HG02981 (cell line): Measurements from ENCODE around the gene NT5C1A.

ENCODE experiments used
- ATAC-seq: cut with Tn5 transposase; IDR thresholded peaks from one replicate; pipeline ENCODE4 v1.9.1; 2021; ENCODE audit warnings: mild to moderate bottlenecking, moderate library complexity; ENCODE audit not compliant: unreplicated experiment

NT5C1A gene

GRCh38 chr1:39639305-39640130, 32.4 kb downstream of the NT5C1A start, which contains the start of gene HEYL:
Gene HEYL, minus strand, starts transcription at chr1:39639643. Its CDS starts 18 bp downstream, at chr1:39639625.
- no peak for ATAC-seq

- no peak for ATAC-seq
Measured at GRCh38 chr1:39638965-39639304, 33.0 kb downstream of the NT5C1A start.

- no peak for ATAC-seq
Measured at GRCh38 chr1:39637361-39637760, 34.5 kb downstream of the NT5C1A start.

- no peak for ATAC-seq
Measured at GRCh38 chr1:39635871-39636210, 36.1 kb downstream of the NT5C1A start.

- ATAC-seq, result no peak
Measured at GRCh38 chr1:39635205-39635870, 36.6 kb downstream of the NT5C1A start.

GRCh38 chr1:39633422-39633821, 38.5 kb downstream of the NT5C1A start:
- ATAC-seq, result no peak

- no peak for ATAC-seq
Measured at GRCh38 chr1:39632682-39633417, 39.1 kb downstream of the NT5C1A start.

- ATAC-seq, result no peak
Measured at GRCh38 chr1:39632323-39632681, 39.6 kb downstream of the NT5C1A start.

- ATAC-seq, result no peak
Measured at GRCh38 chr1:39631361-39632322, 40.3 kb downstream of the NT5C1A start.

- ATAC-seq, result no peak
Measured at GRCh38 chr1:39628807-39629350, 43.0 kb downstream of the NT5C1A start.

GRCh38 chr1:39626646-39627045, 45.3 kb downstream of the NT5C1A start:
- no peak for ATAC-seq

- ATAC-seq, result no peak
Measured at GRCh38 chr1:39625462-39626273, 46.2 kb downstream of the NT5C1A start.

GRCh38 chr1:39625009-39625408, 46.9 kb downstream of the NT5C1A start:
- no peak for ATAC-seq

GRCh38 chr1:39623053-39623452, 48.9 kb downstream of the NT5C1A start:
- ATAC-seq, result no peak

GRCh38 chr1:39622427-39622826, 49.5 kb downstream of the NT5C1A start:
- no peak for ATAC-seq

GRCh38 chr1:39620659-39621165, 51.2 kb downstream of the NT5C1A start:
- no peak for ATAC-seq

GRCh38 chr1:39617488-39618049, 54.3 kb downstream of the NT5C1A start:
- no peak for ATAC-seq

- ATAC-seq, result no peak
Measured at GRCh38 chr1:39615086-39615673, 56.7 kb downstream of the NT5C1A start.

- no peak for ATAC-seq
Measured at GRCh38 chr1:39614488-39614887, 57.4 kb downstream of the NT5C1A start.
